Cardiac fibroblast (primary cell): ENCODE data around the gene DNM1.

Experiments used
- DNase-seq, 2 donors: peaks; one replicate each; pipeline versions ENCODE4 v3.0.0 to v3.0.0-alpha.2; 2010; ENCODE audit warnings: low read depth in 2 of 2
- H3K4me3 ChIP-seq, 2 donors: replicated peaks in 1 of 2; 1 replicate in 1 of 2; 2 replicates in 1 of 2; pipeline ENCODE4 v1.5.1; 2011; ENCODE audit warnings: low read depth in 2 of 2, low read length in 2 of 2, mild to moderate bottlenecking in 2 of 2, moderate library complexity in 1 of 2
- CTCF ChIP-seq: IDR thresholded peaks from one replicate; pipeline ENCODE4 v1.5.1; 2011; ENCODE audit warnings: low read depth, mild to moderate bottlenecking, low read length, inconsistent platforms

DNM1 gene

GRCh38 chr9:128288273-128289004, 85.3 kb downstream of the DNM1 start:
- H3K4me3 ChIP-seq, result no peak overlapping the region
- no peak for DNase-seq
- no peak for TF ChIP-seq CTCF

- no peak overlapping the region for H3K4me3 ChIP-seq
- no peak for TF ChIP-seq CTCF
- DNase-seq, result no peak
Measured at GRCh38 chr9:128292009-128292408, 88.8 kb downstream of the DNM1 start.

GRCh38 chr9:128293091-128293490, 89.9 kb downstream of the DNM1 start:
- no peak for DNase-seq
- no peak for TF ChIP-seq CTCF
- H3K4me3 ChIP-seq, result no peak overlapping the region

GRCh38 chr9:128294142-128294541, 91.0 kb downstream of the DNM1 start:
- H3K4me3 ChIP-seq, result no peak overlapping the region
- no peak for TF ChIP-seq CTCF

GRCh38 chr9:128296340-128297220, 93.4 kb downstream of the DNM1 start:
- TF ChIP-seq CTCF, result no peak
- peak in 1 of 2 donors; percentile 18 for DNase-seq
- no peak overlapping the region for H3K4me3 ChIP-seq

More at GRCh38 chr9:128294142-128294541, 91.0 kb downstream of the DNM1 start:
- DNase-seq, result no peak

- DNase-seq, result no peak
- H3K4me3 ChIP-seq, result no peak overlapping the region
- TF ChIP-seq CTCF, result no peak
Measured at GRCh38 chr9:128297221-128297773, 94.1 kb downstream of the DNM1 start.
